Nephron progenitor cell (in vitro differentiated cells): ENCODE measurements around the gene SPPL3.
A peak's percentile ranks its signal among the peaks of the same experiment; 100 is the strongest.

Experiments used
- DNase-seq: peaks from one replicate; pipeline ENCODE4 v3.0.0; 2021
- H3K27ac Mint-ChIP-seq: 2 replicates; pipeline ENCODE4 v1.8.0; 2021; ENCODE audit warnings: mild to moderate bottlenecking, moderate library complexity, mixed read lengths
- H3K27me3 Mint-ChIP-seq: 2 replicates; pipeline ENCODE4 v1.8.0; 2021; ENCODE audit warnings: mild to moderate bottlenecking, low read depth, mixed read lengths; ENCODE audit not compliant: poor library complexity
- H3K36me3 Mint-ChIP-seq: 2 replicates; pipeline ENCODE4 v1.8.0; 2021; ENCODE audit warnings: low read depth, mixed read lengths
- H3K4me1 Mint-ChIP-seq: 2 replicates; pipeline ENCODE4 v1.8.0; 2021; ENCODE audit warnings: mixed read lengths
- H3K4me3 Mint-ChIP-seq: 2 replicates; pipeline ENCODE4 v1.8.0; 2021; ENCODE audit warnings: mild to moderate bottlenecking, moderate library complexity, mixed read lengths
- H3K9me3 Mint-ChIP-seq: 2 replicates; pipeline ENCODE4 v1.8.0; 2021; ENCODE audit warnings: mild to moderate bottlenecking, moderate library complexity, mixed read lengths
- TF ChIP-seq, protein P1 (sequence below): fragments of 200-600 bp; sonication (generic); IDR thresholded peaks from 2 replicates; pipeline ENCODE4 v1.5.0; 2021; ENCODE audit warnings: antibody characterized with exemption

SPPL3 gene

DNA sequence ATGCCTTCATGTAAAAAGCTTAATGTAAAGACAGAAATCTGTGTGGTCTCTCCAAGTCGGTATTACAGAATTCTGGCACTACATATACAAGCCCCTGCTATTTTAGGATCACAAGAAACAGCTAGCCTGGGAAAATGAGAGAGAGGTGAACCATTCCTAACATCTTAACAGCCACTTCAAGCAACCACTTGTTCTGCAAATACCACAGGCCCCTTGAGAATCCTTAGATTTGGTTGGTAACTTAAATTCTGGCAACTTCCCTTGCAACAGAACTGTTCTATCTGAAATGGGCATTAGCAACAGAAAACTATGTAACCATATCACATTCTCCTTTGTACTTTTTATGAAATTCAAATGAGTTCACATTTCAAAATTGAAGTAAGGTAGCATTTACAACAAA is 68.5 kb downstream of the SPPL3 start:
- TF ChIP-seq, protein P1, sequence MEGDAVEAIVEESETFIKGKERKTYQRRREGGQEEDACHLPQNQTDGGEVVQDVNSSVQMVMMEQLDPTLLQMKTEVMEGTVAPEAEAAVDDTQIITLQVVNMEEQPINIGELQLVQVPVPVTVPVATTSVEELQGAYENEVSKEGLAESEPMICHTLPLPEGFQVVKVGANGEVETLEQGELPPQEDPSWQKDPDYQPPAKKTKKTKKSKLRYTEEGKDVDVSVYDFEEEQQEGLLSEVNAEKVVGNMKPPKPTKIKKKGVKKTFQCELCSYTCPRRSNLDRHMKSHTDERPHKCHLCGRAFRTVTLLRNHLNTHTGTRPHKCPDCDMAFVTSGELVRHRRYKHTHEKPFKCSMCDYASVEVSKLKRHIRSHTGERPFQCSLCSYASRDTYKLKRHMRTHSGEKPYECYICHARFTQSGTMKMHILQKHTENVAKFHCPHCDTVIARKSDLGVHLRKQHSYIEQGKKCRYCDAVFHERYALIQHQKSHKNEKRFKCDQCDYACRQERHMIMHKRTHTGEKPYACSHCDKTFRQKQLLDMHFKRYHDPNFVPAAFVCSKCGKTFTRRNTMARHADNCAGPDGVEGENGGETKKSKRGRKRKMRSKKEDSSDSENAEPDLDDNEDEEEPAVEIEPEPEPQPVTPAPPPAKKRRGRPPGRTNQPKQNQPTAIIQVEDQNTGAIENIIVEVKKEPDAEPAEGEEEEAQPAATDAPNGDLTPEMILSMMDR = no peak
- no peaks in the 10 kb centered on the region for H3K9me3 Mint-ChIP-seq
- no peaks in the 10 kb centered on the region for H3K27me3 Mint-ChIP-seq
- no peak overlapping the region for H3K4me3 Mint-ChIP-seq
- no peak overlapping the region for H3K27ac Mint-ChIP-seq
- H3K4me1 Mint-ChIP-seq = peaks cover 24% of the 10 kb centered on the region
- H3K36me3 Mint-ChIP-seq = peaks cover 18% of the 10 kb centered on the region
- no peak for DNase-seq

DNA sequence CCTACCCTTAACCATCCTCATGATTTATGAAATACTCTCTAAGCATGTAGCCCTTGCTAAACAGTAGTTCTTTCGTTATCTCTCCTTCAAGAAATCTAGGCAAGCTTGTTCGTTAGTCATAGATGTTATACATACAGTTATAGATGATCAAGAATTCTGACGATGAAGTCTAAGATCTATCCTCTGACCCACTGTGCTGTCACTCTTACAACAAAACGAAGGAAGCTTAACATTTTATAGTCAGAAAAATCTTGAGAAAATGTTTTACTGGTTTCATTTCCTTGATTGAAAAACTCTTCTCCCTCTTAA is 68.9 kb downstream of the SPPL3 start:
- H3K4me1 Mint-ChIP-seq = peaks cover 25% of the 10 kb centered on the region
- TF ChIP-seq, protein P1 = no peak
- no peaks in the 10 kb centered on the region for H3K9me3 Mint-ChIP-seq
- DNase-seq = no peak
- no peak overlapping the region for H3K4me3 Mint-ChIP-seq
- H3K27ac Mint-ChIP-seq = no peak overlapping the region
- peaks cover 14% of the 10 kb centered on the region for H3K36me3 Mint-ChIP-seq
- no peaks in the 10 kb centered on the region for H3K27me3 Mint-ChIP-seq

DNA sequence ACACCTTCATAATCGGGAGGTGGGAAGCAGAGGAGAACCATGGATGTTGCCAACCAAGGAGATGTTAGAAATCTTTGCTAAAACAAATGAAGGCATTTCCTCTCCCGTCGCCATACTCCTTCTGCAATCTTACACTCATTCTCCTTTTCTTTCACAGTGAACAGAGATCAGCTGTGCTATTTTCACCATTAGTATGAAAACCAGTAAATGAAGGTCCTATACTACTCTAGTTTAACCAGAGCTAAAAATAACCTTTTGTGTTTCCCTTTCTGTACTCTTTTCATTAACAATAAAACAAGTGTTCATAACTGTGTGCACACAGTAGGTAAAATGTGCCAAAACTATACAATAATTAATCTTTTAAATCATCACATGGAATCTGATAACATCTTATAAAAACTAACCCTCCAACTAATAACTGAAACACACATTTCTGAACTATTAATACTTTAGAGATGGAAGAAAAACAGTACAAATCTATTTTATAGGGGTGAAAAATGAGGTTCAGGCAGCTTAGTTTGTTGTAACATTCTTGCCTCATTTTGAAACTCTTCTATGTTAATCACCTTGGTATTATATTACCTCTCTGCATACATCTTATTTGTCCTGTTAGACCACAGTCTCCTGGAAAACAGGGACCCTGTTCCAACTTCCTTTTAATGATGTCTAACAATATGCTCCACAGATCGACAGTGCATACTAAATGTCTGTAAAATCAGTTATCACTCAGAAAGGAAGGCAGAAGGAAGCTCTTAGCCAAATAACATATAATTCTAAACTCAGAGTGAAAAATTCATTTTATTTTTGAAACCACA is 69.5 kb downstream of the SPPL3 start:
- Mint-ChIP-seq H3K4me3 (no peak overlapping the region), H3K9me3 (no peaks in the 10 kb centered on the region), H3K36me3 (peaks cover 10% of the 10 kb centered on the region), H3K27me3 (no peaks in the 10 kb centered on the region), H3K4me1 (peaks cover 25% of the 10 kb centered on the region), H3K27ac (no peak overlapping the region)
- TF ChIP-seq, protein P1 = no peak
- no peak for DNase-seq

- no peak for DNase-seq
- Mint-ChIP-seq H3K36me3 (peaks cover 7% of the 10 kb centered on the region), H3K27me3 (no peaks in the 10 kb centered on the region), H3K9me3 (no peaks in the 10 kb centered on the region), H3K4me1 (peaks cover 25% of the 10 kb centered on the region), H3K27ac (no peak overlapping the region), H3K4me3 (no peak overlapping the region)
- TF ChIP-seq, protein P1 = no peak
These were observed 70.3 kb downstream of the SPPL3 start for GRCh38 chr12:120833849-120834248.

DNA sequence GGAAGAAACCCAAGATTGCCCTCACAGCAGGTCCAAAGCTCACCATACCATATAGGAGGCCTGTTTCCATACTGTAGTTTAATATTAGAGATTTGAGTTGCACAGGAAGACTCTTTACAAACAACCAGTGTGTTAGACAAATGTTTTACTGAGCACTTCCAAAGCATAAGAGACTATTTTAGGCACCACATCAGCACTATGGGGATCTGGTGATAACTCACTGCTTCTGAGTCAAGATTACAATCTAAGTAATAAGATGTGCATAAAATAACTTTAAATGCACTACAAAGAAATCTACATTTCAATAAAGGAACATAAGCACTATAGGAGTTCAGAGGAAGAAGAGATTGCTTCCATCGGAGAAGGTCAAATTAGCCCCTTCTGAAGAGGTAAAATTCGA is 71.4 kb downstream of the SPPL3 start:
- Mint-ChIP-seq H3K36me3 (no peaks in the 10 kb centered on the region), H3K9me3 (no peaks in the 10 kb centered on the region), H3K4me3 (no peak overlapping the region), H3K4me1 (peaks cover 25% of the 10 kb centered on the region), H3K27ac (no peak overlapping the region), H3K27me3 (no peaks in the 10 kb centered on the region)
- no peak for DNase-seq
- TF ChIP-seq, protein P1 = no peak

DNA sequence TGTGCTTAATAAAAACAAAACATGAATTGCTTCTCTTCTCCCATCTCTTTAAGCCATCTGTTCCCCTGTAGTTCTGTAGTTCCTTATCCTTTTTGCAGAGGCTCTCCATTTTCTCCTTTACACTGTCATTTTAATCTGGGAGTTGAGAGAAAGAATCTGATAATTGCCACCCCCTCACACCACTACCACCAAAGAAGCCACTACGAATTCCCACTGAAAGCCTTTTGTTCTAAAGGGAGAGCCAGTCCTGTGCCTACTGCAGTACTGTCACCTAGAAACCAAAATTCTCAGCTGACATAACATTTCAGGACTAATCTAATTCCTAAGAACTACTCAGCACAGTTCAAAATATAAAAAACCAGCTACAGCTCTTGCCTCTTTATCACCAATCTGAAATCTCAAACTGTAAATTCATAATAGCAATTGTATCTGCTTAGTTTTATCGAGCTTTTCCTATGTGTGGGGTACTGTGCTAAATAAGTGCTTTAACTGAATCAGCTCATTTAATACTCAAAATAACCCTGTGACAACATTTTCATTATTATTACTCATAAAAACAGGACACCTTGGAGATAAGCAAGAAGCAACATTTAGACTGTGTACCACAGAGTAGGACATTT is 72.4 kb downstream of the SPPL3 start:
- Mint-ChIP-seq H3K36me3 (no peaks in the 10 kb centered on the region), H3K4me3 (no peak overlapping the region), H3K9me3 (no peaks in the 10 kb centered on the region), H3K27me3 (no peaks in the 10 kb centered on the region), H3K27ac (peak overlapping the region; percentile 8), H3K4me1 (peaks cover 27% of the 10 kb centered on the region)
- DNase-seq = no peak
- TF ChIP-seq, protein P1 = no peak
